HCT116 (cell line): ENCODE data around the gene ARMH4. TPM values are rescaled to one million over a fixed set of nuclear protein-coding genes. Genes with fewer than 3 reads are reported as not detected.

Source experiments
- ATAC-seq: fragments of 200-7000 bp; cut with Tn5 transposase; 2 replicates; pipeline ENCODE4 v1.9.1; 2020; ENCODE audit warnings: mild to moderate bottlenecking, moderate library complexity
- BruUV-seq: library from RNA; stranded (reverse); fragments of 400-500 nt; replicated peaks from 2 replicates; lab custom pipeline; 2021; lab: Mats Ljungman, UMichigan
- CTCF ChIA-PET: fragments of 300-600 bp; sonication (Branson Sonifier 250); formaldehyde crosslinking; loops from one replicate; lab custom pipeline; 2021; ENCODE audit warnings: antibody characterized with exemption; lab: Charles Lee
- POLR2A ChIA-PET: fragments of 300-600, 350-600 bp; sonication (Branson Sonifier 250); formaldehyde crosslinking; loops from one replicate; lab custom pipeline; 2021; ENCODE audit warnings: antibody characterized with exemption; lab: Charles Lee
- RAD21 ChIA-PET, 2 experiments: fragments of 300-600 bp; sonication (Branson Sonifier 250); formaldehyde crosslinking; loops; one replicate each; lab custom pipeline; 2023; ENCODE audit warnings: low total read pairs in 2 of 2; ENCODE audit not compliant: uncharacterized antibody in 2 of 2, unreplicated experiment in 2 of 2, low non-redundant PET in 1 of 2; lab: Charles Lee
- DNase-seq: peaks from one replicate; pipeline ENCODE4 v3.0.0-alpha.2; 2010; ENCODE audit warnings: low read depth, low spot score
- H2AFZ ChIP-seq: fragments of 200-600 bp; shearing (Covaris generic), sonication (generic); 2 replicates; pipeline ENCODE4 v1.6.1; 2017; ENCODE audit warnings: low read depth, mixed run types, mixed read lengths, antibody characterized with exemption, low read length; ENCODE audit not compliant: poor library complexity, severe bottlenecking
- H3K27ac ChIP-seq: 2 replicates; pipeline ENCODE4 v1.5.1; 2012; ENCODE audit warnings: low read depth, low read length
- H3K27me3 ChIP-seq: fragments of 200-600 bp; sonication (generic); 2 replicates; pipeline ENCODE4 v1.6.1; 2016; ENCODE audit warnings: mixed run types, low read length, mixed read lengths; ENCODE audit not compliant: insufficient read depth
- H3K36me3 ChIP-seq, 2 experiments: fragments of 200-500 bp in 1 of 2; fragments of 200-600 bp in 1 of 2; sonication (Bioruptor generic) in 1 of 2; sonication (generic) in 1 of 2; 2 replicates each; pipeline versions ENCODE4 v1.5.1 to v1.6.1; 2014 to 2016; ENCODE audit warnings: low read length in 2 of 2, inconsistent platforms in 1 of 2, mixed read lengths in 1 of 2, mixed run types in 1 of 2; ENCODE audit not compliant: insufficient read depth in 2 of 2, control insufficient read depth in 1 of 2
- H3K4me1 ChIP-seq, 2 experiments: fragments of 200-600 bp in 1 of 2; sonication (generic) in 1 of 2; 2 replicates each; pipeline versions ENCODE4 v1.5.1 to v1.6.1; 2012 to 2017; ENCODE audit warnings: low read length in 2 of 2, inconsistent platforms in 1 of 2, mild to moderate bottlenecking in 1 of 2, mixed read lengths in 1 of 2, mixed run types in 1 of 2, moderate library complexity in 1 of 2; ENCODE audit not compliant: insufficient read depth in 2 of 2, control insufficient read depth in 1 of 2
- H3K4me2 ChIP-seq: fragments of 200-600 bp; sonication (generic); 2 replicates; pipeline ENCODE4 v1.6.1; 2017; ENCODE audit warnings: mixed run types, low read length, mixed read lengths
- H3K4me3 ChIP-seq, 2 experiments: fragments of 200-600 bp in 1 of 2; sonication (generic) in 1 of 2; replicated peaks in 1 of 2; 2 replicates each; pipeline ENCODE4 v1.5.1; 2011 to 2016; ENCODE audit warnings: low read length in 2 of 2, control low read depth in 1 of 2, low read depth in 1 of 2, mild to moderate bottlenecking in 1 of 2, mixed read lengths in 1 of 2, mixed run types in 1 of 2
- H3K79me2 ChIP-seq: fragments of 200-600 bp; sonication (generic); 2 replicates; pipeline ENCODE4 v1.6.1; 2017; ENCODE audit warnings: mild to moderate bottlenecking, mixed run types, low read length, moderate library complexity, mixed read lengths; ENCODE audit not compliant: insufficient read depth
- H3K9ac ChIP-seq: fragments of 200-600 bp; sonication (generic); 2 replicates; pipeline ENCODE4 v1.6.1; 2016; ENCODE audit warnings: low read length, mixed read lengths
- H3K9me2 ChIP-seq: fragments of 200-600 bp; sonication (generic), shearing (Covaris generic); 2 replicates; pipeline ENCODE4 v1.6.1; 2017; ENCODE audit warnings: mixed run types, mild to moderate bottlenecking, moderate library complexity; ENCODE audit not compliant: insufficient read depth
- H3K9me3 ChIP-seq, 2 experiments: fragments of 200-500 bp in 1 of 2; fragments of 200-600 bp in 1 of 2; sonication (Bioruptor generic) in 1 of 2; sonication (generic) in 1 of 2; 2 replicates each; pipeline ENCODE4 v1.6.1; 2014 to 2017; ENCODE audit warnings: low read length in 2 of 2, mixed read lengths in 2 of 2, inconsistent platforms in 1 of 2, low read depth in 1 of 2, mild to moderate bottlenecking in 1 of 2, mixed run types in 1 of 2, moderate library complexity in 1 of 2; ENCODE audit not compliant: control insufficient read depth in 1 of 2, insufficient read depth in 1 of 2
- H4K20me1 ChIP-seq: fragments of 200-600 bp; sonication (generic), shearing (Covaris generic); 2 replicates; pipeline ENCODE4 v1.6.1; 2017; ENCODE audit warnings: mixed run types, mild to moderate bottlenecking, moderate library complexity; ENCODE audit not compliant: insufficient read depth
- CBX3 ChIP-seq: IDR thresholded peaks from 2 replicates; pipeline ENCODE4 v1.6.1; 2012; ENCODE audit warnings: low read depth
- CEBPB ChIP-seq: IDR thresholded peaks from 2 replicates; pipeline ENCODE4 v1.6.1; 2012; ENCODE audit warnings: low read depth
- EGR1 ChIP-seq: IDR thresholded peaks from 2 replicates; pipeline ENCODE4 v1.6.1; 2012; ENCODE audit warnings: low read depth
- ELF1 ChIP-seq: IDR thresholded peaks from 2 replicates; pipeline ENCODE4 v1.6.1; 2012; ENCODE audit warnings: low read depth, borderline replicate concordance
- EZH2 ChIP-seq: fragments of 200-600 bp; sonication (generic); IDR thresholded peaks from 2 replicates; pipeline ENCODE4 v1.6.1; 2017; ENCODE audit warnings: antibody characterized with exemption, mixed run types
- EZH2phosphoT487 ChIP-seq: fragments of 200-600 bp; IDR thresholded peaks from 2 replicates; pipeline ENCODE4 v1.6.1; 2018; ENCODE audit warnings: antibody characterized with exemption, borderline replicate concordance
- FOSL1 ChIP-seq: IDR thresholded peaks from 2 replicates; pipeline ENCODE4 v1.6.1; 2012; ENCODE audit warnings: low read depth
- JUND ChIP-seq: IDR thresholded peaks from 2 replicates; pipeline ENCODE4 v1.6.1; 2012
- POLR2A ChIP-seq: IDR thresholded peaks from 2 replicates; pipeline ENCODE4 v1.7.0; 2011; ENCODE audit warnings: borderline replicate concordance; ENCODE audit not compliant: insufficient read depth, insufficient read length; ENCODE audit errors: extremely low read depth
- POLR2AphosphoS5 ChIP-seq: IDR thresholded peaks from 2 replicates; pipeline ENCODE4 v1.6.1; 2011; ENCODE audit warnings: mild to moderate bottlenecking, low read depth, low read length, moderate library complexity
- RAD21 ChIP-seq: IDR thresholded peaks from 2 replicates; pipeline ENCODE4 v1.6.1; 2012; ENCODE audit warnings: low read depth, mild to moderate bottlenecking
- SIN3A ChIP-seq: IDR thresholded peaks from 2 replicates; pipeline ENCODE4 v1.6.1; 2012; ENCODE audit warnings: low read depth
- SP1 ChIP-seq: IDR thresholded peaks from 2 replicates; pipeline ENCODE4 v1.6.1; 2012; ENCODE audit warnings: low read depth
- SRF ChIP-seq: IDR thresholded peaks from 2 replicates; pipeline ENCODE4 v1.6.1; 2012; ENCODE audit warnings: low read depth
- TCF7L2 ChIP-seq: IDR thresholded peaks from 2 replicates; pipeline ENCODE4 v1.7.0; 2011; ENCODE audit warnings: borderline replicate concordance, inconsistent platforms; ENCODE audit not compliant: insufficient read depth, insufficient read length; ENCODE audit errors: extremely low read depth
- YY1 ChIP-seq: IDR thresholded peaks from 2 replicates; pipeline ENCODE4 v1.6.1; 2011; ENCODE audit warnings: low read length, low read depth, moderate library complexity, mild to moderate bottlenecking; ENCODE audit not compliant: insufficient replicate concordance; ENCODE audit errors: extremely low read depth
- ZNF274 ChIP-seq: fragments of 200-500 bp; sonication (Bioruptor generic); IDR thresholded peaks from 2 replicates; pipeline ENCODE4 v1.6.1; 2014; ENCODE audit warnings: mild to moderate bottlenecking, low read depth, low read length, inconsistent platforms
- intact Hi-C: fragments of 100-400 bp; cut with micrococcal nuclease; formaldehyde crosslinking; loops from 2 replicates; pipeline ENCODE4 v1.10.0; 2022
- total RNA-seq: library from RNA; stranded (reverse); gene quantifications from one replicate; pipeline ENCODE4 v1.2.1, GENCODE V29; 2021; ENCODE audit not compliant: unreplicated experiment
- TF ChIP-seq, protein P1 (sequence below): IDR thresholded peaks from 2 replicates; pipeline ENCODE4 v1.6.1; 2012
- TF ChIP-seq, protein P2 (sequence below): IDR thresholded peaks from 2 replicates; pipeline ENCODE4 v1.6.1; 2012
- TF ChIP-seq, protein P3 (sequence below): IDR thresholded peaks from 2 replicates; pipeline ENCODE4 v1.6.1; 2011; ENCODE audit warnings: mild to moderate bottlenecking, low read length, moderate library complexity; ENCODE audit not compliant: insufficient replicate concordance; ENCODE audit errors: extremely low read depth

The ARMH4 gene
- total RNA-seq, 1 experiment from 2014 or later, result 1.7 TPM

DNA sequence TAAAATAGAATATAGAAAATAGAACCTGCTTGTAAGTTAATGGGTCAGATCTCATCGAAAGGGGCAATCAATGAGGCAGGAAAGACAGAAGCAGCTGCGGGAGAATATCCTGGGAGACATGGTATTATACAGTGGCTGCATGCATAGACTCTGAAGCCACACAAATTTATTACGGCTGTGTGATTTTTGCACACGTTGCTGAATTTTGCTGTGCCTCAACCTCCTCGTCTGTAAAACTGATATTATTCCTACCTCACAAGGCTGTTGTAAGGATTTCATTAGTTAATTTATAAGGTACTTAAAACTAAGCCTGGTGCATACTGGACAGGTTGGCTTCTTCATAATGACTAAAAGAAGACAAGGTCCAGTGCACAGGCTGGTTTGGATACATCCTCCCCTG, 52.3 kb downstream of the ARMH4 start:
- ATAC-seq (no peak), DNase-seq (no peak)
- POLR2A ChIA-PET, result no interaction called here
- Histone ChIP-seq H3K9me3 (no peaks in the 10 kb centered on the region), H3K4me1 (no peaks in the 10 kb centered on the region), H4K20me1 (no peaks in the 10 kb centered on the region)
- RAD21 ChIA-PET, result no interaction called here
- TF ChIP-seq YY1, result no peak
- TF ChIP-seq SP1, result no peak
- TF ChIP-seq SIN3A, result no peak
- no peak for TF ChIP-seq CEBPB
- no peak for TF ChIP-seq EZH2phosphoT487
- no peak for TF ChIP-seq EZH2
- TF ChIP-seq, all 23 proteins: peak for 0
- BruUV-seq, result no TSS peak
- no peaks in the 10 kb centered on the region for H3K9me2 ChIP-seq
- no peak overlapping the region for H3K4me3 ChIP-seq
- H3K9ac ChIP-seq, result no peak overlapping the region
- no peaks in the 10 kb centered on the region for H3K27me3 ChIP-seq
- H3K4me2 ChIP-seq, result no peak overlapping the region
- intact Hi-C loops, result no loop called here
- no peaks in the 10 kb centered on the region for H3K36me3 ChIP-seq
- H2AFZ ChIP-seq, result no peak overlapping the region
- H3K79me2 ChIP-seq, result no peaks in the 10 kb centered on the region
- CTCF ChIA-PET, result no interaction called here
- no peak overlapping the region for H3K27ac ChIP-seq

DNA sequence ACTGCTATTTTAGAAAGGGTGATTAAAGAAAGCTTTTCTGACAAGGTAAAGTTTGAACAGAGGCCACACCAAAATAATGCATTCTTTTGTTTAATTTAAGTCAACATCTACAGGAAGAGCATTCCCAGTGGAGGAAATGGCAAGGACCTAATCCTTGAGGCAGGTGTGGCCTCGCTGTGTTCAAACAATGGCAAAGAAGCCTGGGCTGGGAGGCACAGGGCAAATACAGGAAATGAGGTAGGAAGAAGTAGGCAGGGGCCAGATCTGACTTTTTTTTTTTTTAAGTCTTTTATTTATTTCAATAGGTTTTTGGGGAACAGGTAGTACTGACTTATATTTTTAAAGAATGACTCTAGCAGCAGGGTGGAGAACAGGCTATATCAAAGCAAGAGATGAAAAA, 53.5 kb downstream of the ARMH4 start:
- no peak overlapping the region for H3K27ac ChIP-seq

More for the DNA sequence above, 53.5 kb downstream of the ARMH4 start:
- Histone ChIP-seq H3K4me1 (no peaks in the 10 kb centered on the region), H3K4me2 (no peak overlapping the region), H3K9me2 (no peaks in the 10 kb centered on the region), H3K9me3 (no peaks in the 10 kb centered on the region), H4K20me1 (no peaks in the 10 kb centered on the region), H3K27me3 (no peaks in the 10 kb centered on the region), H3K36me3 (no peaks in the 10 kb centered on the region), H3K79me2 (no peaks in the 10 kb centered on the region), H3K4me3 (no peak overlapping the region), H2AFZ (no peak overlapping the region), H3K9ac (no peak overlapping the region)
- TF ChIP-seq CBX3, result no peak
- TF ChIP-seq TCF7L2, result no peak
- TF ChIP-seq, protein P1, sequence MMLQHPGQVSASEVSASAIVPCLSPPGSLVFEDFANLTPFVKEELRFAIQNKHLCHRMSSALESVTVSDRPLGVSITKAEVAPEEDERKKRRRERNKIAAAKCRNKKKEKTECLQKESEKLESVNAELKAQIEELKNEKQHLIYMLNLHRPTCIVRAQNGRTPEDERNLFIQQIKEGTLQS, result no peak
- TF ChIP-seq CEBPB, result no peak
- no peak for TF ChIP-seq POLR2A
- no peak for TF ChIP-seq ZNF274
- TF ChIP-seq JUND, result no peak
- TF ChIP-seq ELF1, result no peak
- TF ChIP-seq, protein P2, sequence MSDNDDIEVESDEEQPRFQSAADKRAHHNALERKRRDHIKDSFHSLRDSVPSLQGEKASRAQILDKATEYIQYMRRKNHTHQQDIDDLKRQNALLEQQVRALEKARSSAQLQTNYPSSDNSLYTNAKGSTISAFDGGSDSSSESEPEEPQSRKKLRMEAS, result no peak
- no peak for TF ChIP-seq RAD21
- TF ChIP-seq POLR2AphosphoS5, result no peak
- no peak for TF ChIP-seq SRF
- no peak for TF ChIP-seq YY1
- no peak for TF ChIP-seq FOSL1
- no peak for TF ChIP-seq EZH2phosphoT487
- TF ChIP-seq, protein P3, sequence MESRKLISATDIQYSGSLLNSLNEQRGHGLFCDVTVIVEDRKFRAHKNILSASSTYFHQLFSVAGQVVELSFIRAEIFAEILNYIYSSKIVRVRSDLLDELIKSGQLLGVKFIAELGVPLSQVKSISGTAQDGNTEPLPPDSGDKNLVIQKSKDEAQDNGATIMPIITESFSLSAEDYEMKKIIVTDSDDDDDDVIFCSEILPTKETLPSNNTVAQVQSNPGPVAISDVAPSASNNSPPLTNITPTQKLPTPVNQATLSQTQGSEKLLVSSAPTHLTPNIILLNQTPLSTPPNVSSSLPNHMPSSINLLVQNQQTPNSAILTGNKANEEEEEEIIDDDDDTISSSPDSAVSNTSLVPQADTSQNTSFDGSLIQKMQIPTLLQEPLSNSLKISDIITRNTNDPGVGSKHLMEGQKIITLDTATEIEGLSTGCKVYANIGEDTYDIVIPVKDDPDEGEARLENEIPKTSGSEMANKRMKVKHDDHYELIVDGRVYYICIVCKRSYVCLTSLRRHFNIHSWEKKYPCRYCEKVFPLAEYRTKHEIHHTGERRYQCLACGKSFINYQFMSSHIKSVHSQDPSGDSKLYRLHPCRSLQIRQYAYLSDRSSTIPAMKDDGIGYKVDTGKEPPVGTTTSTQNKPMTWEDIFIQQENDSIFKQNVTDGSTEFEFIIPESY, result no peak
- TF ChIP-seq SP1, result no peak
- TF ChIP-seq EGR1, result no peak
- no peak for ATAC-seq
- RAD21 ChIA-PET, result no interaction called here
- no peak for DNase-seq
- CTCF ChIA-PET, result no interaction called here
- POLR2A ChIA-PET, result no interaction called here
- BruUV-seq, result no TSS peak
- intact Hi-C loops, result no loop called here
